Lower leg skin (tissue), 4 donors: ENCODE results near the gene SHISA5. TPM values are rescaled to one million over a fixed set of nuclear protein-coding genes. Genes with fewer than 3 reads are reported as not detected.
"Not testable (repeated sequence)": the region's sequence is repeated elsewhere in the genome, so short reads cannot be mapped to it uniquely, and the experiment has no call there.

Experiments
- DNase-seq, 2 donors: peaks; one replicate each; pipeline ENCODE4 v3.0.0-alpha.2; 2019; ENCODE audit warnings: low spot score in 2 of 2
- H3K4me3 ChIP-seq: fragments of 200-600 bp; sonication (generic); 2 replicates; pipeline ENCODE4 v1.5.1; 2017; ENCODE audit warnings: mild to moderate bottlenecking, low read depth; ENCODE audit not compliant: poor library complexity, severe bottlenecking
- POLR2A ChIP-seq, 2 donors: fragments of 450-650 bp; IDR thresholded peaks; one replicate each; pipeline ENCODE4 v1.6.1; 2016 to 2017; ENCODE audit warnings: antibody characterized with exemption in 2 of 2, mild to moderate bottlenecking in 1 of 2, moderate library complexity in 1 of 2
- WGBS, 2 donors: methylation state at CpG; one replicate each; pipeline ENCODE4 v1.1.5; 2018; 5-methylcytosine and 5-hydroxymethylcytosine counted together
- intact Hi-C: fragments of 100-400 bp; cut with DNase I; formaldehyde crosslinking; loops from one replicate; pipeline ENCODE4 v1.15.0; 2023; ENCODE audit warnings: low total_unique reads
- total RNA-seq, 4 donors: library from RNA; depleted of rRNA; stranded (reverse); fragments of >200 nt; gene quantifications; one replicate each; pipeline ENCODE4 v1.1.0, GENCODE V29; 2016
- TF ChIP-seq, protein P1 (sequence below), 3 donors: fragments of 450-650 bp; IDR thresholded peaks; one replicate each; pipeline ENCODE4 v1.5.1; 2016; ENCODE audit warnings: antibody characterized with exemption in 3 of 3, mild to moderate bottlenecking in 3 of 3, moderate library complexity in 2 of 3

SHISA5 gene
- total RNA-seq, 4 donors from 2014 or later = 64.3 to 93.6 (median 71.0) TPM

DNA sequence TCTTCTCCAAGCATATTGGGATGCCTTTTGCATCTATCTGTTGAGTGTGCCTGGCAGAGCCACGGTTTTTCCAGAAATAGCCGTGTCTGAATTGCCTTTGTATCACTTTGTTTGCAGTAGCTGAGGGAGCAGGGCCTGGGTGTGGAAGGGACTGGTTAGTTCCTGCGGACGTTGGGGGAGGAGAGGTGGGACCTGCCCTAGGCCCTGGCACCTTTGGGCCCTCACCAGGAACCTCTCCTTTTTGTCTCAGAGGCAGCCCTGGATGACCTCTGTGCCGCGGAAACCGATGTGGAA, 38.8 kb downstream of the SHISA5 start:
- H3K4me3 ChIP-seq = no peak overlapping the region
- DNase-seq = no peak
- intact Hi-C loops = loop anchor here (10.0 kb wide), 1 partner anchor 80 kb away; no protein-coding TSS in a partner anchor
- 11 to 16% methylated on average over 7 of the region's 7 CpGs for WGBS, 2 donors
- TF ChIP-seq POLR2A (IDR thresholded peaks at IDR 0.05) = no peak
- TF ChIP-seq, protein P1, sequence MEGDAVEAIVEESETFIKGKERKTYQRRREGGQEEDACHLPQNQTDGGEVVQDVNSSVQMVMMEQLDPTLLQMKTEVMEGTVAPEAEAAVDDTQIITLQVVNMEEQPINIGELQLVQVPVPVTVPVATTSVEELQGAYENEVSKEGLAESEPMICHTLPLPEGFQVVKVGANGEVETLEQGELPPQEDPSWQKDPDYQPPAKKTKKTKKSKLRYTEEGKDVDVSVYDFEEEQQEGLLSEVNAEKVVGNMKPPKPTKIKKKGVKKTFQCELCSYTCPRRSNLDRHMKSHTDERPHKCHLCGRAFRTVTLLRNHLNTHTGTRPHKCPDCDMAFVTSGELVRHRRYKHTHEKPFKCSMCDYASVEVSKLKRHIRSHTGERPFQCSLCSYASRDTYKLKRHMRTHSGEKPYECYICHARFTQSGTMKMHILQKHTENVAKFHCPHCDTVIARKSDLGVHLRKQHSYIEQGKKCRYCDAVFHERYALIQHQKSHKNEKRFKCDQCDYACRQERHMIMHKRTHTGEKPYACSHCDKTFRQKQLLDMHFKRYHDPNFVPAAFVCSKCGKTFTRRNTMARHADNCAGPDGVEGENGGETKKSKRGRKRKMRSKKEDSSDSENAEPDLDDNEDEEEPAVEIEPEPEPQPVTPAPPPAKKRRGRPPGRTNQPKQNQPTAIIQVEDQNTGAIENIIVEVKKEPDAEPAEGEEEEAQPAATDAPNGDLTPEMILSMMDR (IDR thresholded peaks at IDR 0.05) = no peak

DNA sequence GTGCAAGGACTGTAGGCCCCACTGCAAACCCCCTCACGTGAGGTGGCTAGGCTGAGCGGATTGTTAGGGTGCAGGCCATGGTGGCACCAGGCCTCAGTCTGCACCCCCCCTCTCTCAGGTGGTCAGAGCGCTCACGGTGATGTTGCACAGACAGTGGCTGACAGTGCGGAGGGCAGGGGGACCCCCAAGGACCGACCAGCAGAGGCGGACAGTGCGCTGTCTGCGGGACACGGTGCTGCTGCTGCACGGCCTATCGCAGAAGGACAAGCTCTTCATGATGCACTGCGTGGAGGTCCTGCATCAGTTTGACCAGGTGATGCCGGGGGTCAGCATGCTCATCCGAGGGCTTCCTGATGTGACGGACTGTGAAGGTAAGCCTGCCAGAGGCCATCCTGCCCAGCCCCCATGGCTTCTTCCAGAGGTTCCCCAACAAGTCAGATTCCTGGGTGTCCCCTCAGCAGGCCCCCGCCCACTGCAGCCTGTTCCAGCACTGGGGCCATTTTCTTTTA, 39.2 kb downstream of the SHISA5 start:
- DNase-seq = no peak

DNA sequence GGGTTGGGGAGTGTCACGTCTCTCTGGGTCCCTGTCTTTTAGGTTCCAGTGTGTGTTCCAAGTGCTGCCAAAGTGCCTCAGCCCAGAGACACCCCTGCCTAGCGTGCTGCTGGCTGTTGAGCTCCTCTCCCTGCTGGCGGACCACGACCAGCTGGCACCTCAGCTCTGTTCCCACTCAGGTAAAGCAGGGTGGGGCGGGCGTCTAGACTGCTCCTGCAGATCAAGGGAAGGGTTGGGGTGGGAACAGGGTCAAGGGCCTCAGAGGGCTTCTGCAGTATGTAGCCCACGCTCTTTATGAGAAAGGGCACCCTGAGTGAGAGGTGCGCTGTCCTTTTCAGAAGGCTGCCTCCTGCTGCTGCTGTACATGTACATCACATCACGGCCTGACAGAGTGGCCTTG, 40.3 kb downstream of the SHISA5 start:
- H3K4me3 ChIP-seq = no peak overlapping the region
- intact Hi-C loops = loop anchor here (10.0 kb wide), 1 partner anchor 81 kb away; no protein-coding TSS in a partner anchor
- TF ChIP-seq POLR2A (IDR thresholded peaks at IDR 0.05) = no peak
- TF ChIP-seq, protein P1 (IDR thresholded peaks at IDR 0.05) = no peak
- 81 to 88% methylated on average over 7 to 9 of the region's 9 CpGs for WGBS, 2 donors
- DNase-seq = no peak

More for the DNA sequence above, 39.2 kb downstream of the SHISA5 start:
- intact Hi-C loops = loop anchor here (10.0 kb wide), 1 partner anchor 80 kb away; no protein-coding TSS in a partner anchor
- H3K4me3 ChIP-seq = no peak overlapping the region
- no peak for TF ChIP-seq POLR2A (IDR thresholded peaks at IDR 0.05)
- TF ChIP-seq, protein P1 (IDR thresholded peaks at IDR 0.05) = no peak
- WGBS, 2 donors = 84 to 93% methylated on average over 11 to 12 of the region's 17 CpGs

DNA sequence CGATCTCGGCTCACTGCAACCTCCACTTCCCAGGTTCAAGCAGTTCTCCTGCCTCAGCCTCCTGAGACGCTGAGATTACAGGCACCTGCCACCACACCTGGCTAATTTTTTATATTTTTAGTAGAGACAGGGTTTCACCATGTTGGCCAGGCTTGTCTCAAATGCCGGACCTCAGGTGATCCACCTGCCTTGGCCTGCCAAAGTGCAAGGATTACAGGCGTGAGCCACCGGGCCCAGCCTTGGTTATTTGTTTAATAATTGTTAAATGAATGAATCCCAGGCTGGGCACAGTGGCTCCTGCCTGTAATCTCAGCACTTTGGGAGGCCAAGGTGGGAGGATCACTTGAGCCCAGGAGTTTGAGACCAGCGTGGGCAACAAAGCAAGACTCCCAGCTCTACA, 42.2 kb downstream of the SHISA5 start:
- not testable (repeated sequence) for H3K4me3 ChIP-seq, DNase-seq
- whole genome bisulfite sequencing, 2 donors = 89 to 92% methylated on average over 7 of the region's 7 CpGs
- intact Hi-C loops = loop anchor here (10.0 kb wide), 1 partner anchor 83 kb away; no protein-coding TSS in a partner anchor

DNA sequence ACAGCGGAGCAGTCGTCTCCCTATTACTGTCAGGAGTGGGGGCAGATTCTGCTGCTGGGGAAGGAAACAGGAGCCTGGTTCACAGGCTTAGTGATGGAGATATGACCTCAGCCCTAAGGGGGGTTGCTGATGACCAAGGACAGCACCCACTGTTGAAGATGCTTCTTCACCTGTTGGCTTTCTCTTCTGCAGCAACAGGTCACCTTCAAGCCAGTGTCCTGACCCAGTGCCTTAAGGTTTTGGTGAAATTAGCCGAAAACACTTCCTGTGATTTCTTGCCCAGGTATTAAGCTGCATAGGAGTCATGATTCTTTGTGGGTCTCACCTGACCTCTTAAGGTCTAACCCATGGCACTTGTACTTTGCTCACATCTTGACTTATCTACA, 43.5 kb downstream of the SHISA5 start:
- H3K4me3 ChIP-seq = no peak overlapping the region
- no peak for DNase-seq
- intact Hi-C loops = loop anchor here (10.0 kb wide), 1 partner anchor 84 kb away; no protein-coding TSS in a partner anchor
- WGBS, 2 donors = 80 to 90% methylated on average over 3 of the region's 3 CpGs
- TF ChIP-seq POLR2A (IDR thresholded peaks at IDR 0.05) = no peak
- TF ChIP-seq, protein P1 (IDR thresholded peaks at IDR 0.05) = no peak

DNA sequence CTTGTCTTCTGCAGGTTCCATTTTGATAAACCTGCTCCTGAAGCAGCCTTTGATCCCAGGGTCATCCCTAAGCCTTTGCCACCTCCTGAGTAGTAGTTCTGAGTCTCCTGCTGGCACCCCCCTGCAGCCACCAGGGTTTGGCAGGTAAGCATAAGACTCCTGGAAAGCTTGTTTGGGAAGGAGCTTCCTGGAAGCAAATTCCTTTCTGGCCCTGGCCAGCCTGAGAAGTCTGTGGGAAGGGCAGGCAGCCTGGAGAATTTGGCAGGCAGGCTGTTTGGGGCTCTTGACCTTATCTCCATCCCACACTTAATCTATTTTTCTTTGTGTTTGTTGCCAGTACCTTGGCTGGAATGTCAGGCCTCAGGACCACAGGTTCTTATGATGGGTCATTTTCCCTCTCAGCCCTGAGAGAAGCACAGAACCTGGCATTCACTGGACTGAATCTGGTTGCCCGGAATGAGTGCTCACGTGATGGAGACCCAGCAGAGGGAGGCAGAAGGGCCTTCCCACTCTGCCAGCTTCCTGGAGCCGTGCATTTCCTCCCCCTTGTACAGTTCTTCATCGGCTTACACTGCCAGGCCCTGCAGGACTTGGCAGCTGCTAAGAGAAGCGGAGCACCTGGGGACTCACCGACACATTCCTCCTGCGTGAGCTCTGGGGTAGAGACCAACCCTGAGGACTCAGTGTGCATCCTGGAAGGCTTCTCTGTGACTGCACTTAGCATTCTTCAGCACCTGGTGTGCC, 44.0 kb downstream of the SHISA5 start:
- WGBS, 2 donors = 48 to 63% methylated on average over 7 of the region's 7 CpGs
- intact Hi-C loops = loop anchor here (10.0 kb wide), 1 partner anchor 85 kb away; no protein-coding TSS in a partner anchor
- no peak overlapping the region for H3K4me3 ChIP-seq
- DNase-seq = no peak
- TF ChIP-seq, protein P1 (IDR thresholded peaks at IDR 0.05) = no peak
- TF ChIP-seq POLR2A (IDR thresholded peaks at IDR 0.05) = no peak
